ENCODE measurements around the gene GTF2E1.
"Not testable (repeated sequence)": the region's sequence is repeated elsewhere in the genome, so short reads cannot be mapped to it uniquely, and the experiment has no call there.

GTF2E1 gene

GRCh38 chr3:120775411-120775810 is 32.9 kb downstream of the GTF2E1 start:
- Histone ChIP-seq H3K79me2 (ENCODE audit: insufficient read depth, low read length) (0 out of 2 replicates have a peak, but pooled peaks cover 4% of the 10 kb centered on the region), H3K9me3 (ENCODE audit: insufficient read depth, low read length) (no peaks in the 10 kb centered on the region), H3K4me3 (ENCODE audit: insufficient read depth, low read length, poor library complexity, severe bottlenecking) (no peak overlapping the region), H3F3A (ENCODE audit: insufficient read depth) (no peaks in the 10 kb centered on the region), H3K36me3 (ENCODE audit: low read length) (peaks cover 10% of the 10 kb centered on the region; the same call in 1 of the 2 replicates), H3K9me2 (replicated peaks; ENCODE audit: insufficient read depth, low read length) (no peaks in the 10 kb centered on the region), H3K9ac (ENCODE audit: low read length) (no peak overlapping the region), H3K27ac (ENCODE audit: low read depth, low read length) (no peak overlapping the region), H2AFZ (ENCODE audit: low read depth, low read length, severe bottlenecking) (no peak overlapping the region), H4K20me1 (ENCODE audit: low read depth, low read length) (no peaks in the 10 kb centered on the region), H3K27me3 (ENCODE audit: low read length) (no peaks in the 10 kb centered on the region), H3K4me2 (ENCODE audit: low read depth, low read length, poor library complexity, severe bottlenecking) (no peak overlapping the region)
- TF ChIP-seq CTCF (IDR thresholded peaks at IDR 0.05; ENCODE audit: insufficient read depth, low read length, poor library complexity, severe bottlenecking), result no peak
- no peak for TF ChIP-seq EZH2phosphoT487 (conservative IDR thresholded peaks at IDR 0.05; ENCODE audit: low read length)

GRCh38 chr3:120778776-120779175 is 36.2 kb downstream of the GTF2E1 start:
- H3K36me3 ChIP-seq (ENCODE audit: low read length), result peaks cover 4% of the 10 kb centered on the region; the same call in 1 of the 2 replicates
- H3K27ac ChIP-seq (ENCODE audit: low read depth, low read length), result no peak overlapping the region

DNA sequence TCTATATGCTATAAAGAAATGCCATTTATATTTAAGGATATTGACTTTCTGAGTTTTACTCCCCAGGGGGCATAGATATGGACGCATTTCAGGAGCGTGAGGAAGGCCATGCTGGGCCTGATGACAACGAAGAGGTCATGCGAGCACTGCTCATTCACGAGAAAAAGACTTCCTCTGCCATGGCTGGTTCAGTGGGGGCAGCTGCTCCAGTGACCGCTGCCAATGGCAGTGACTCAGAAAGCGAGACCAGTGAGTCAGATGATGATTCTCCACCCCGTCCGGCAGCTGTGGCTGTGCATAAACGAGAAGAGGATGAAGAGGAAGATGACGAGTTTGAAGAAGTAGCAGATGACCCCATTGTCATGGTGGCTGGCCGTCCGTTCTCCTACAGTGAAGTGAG is 38.4 kb downstream of the GTF2E1 start:
- H3F3A ChIP-seq (ENCODE audit: insufficient read depth), result no peaks in the 10 kb centered on the region
- no peaks in the 10 kb centered on the region for H3K27me3 ChIP-seq (ENCODE audit: low read length)
- H3K27ac ChIP-seq (ENCODE audit: low read depth, low read length), result no peak overlapping the region
- TF ChIP-seq CTCF (IDR thresholded peaks at IDR 0.05; ENCODE audit: insufficient read depth, low read length, poor library complexity, severe bottlenecking) (no peak), EZH2phosphoT487 (conservative IDR thresholded peaks at IDR 0.05; ENCODE audit: low read length) (no peak)
- H3K36me3 ChIP-seq (ENCODE audit: low read length), result peaks cover 4% of the 10 kb centered on the region; the same call in 1 of the 2 replicates
- H3K4me2 ChIP-seq (ENCODE audit: low read depth, low read length, poor library complexity, severe bottlenecking), result no peak overlapping the region
- no peaks in the 10 kb centered on the region for H3K9me3 ChIP-seq (ENCODE audit: insufficient read depth, low read length)
- H3K9me2 ChIP-seq (replicated peaks; ENCODE audit: insufficient read depth, low read length), result no peaks in the 10 kb centered on the region
- H3K79me2 ChIP-seq (ENCODE audit: insufficient read depth, low read length), result no peaks in the 10 kb centered on the region
- no peaks in the 10 kb centered on the region for H4K20me1 ChIP-seq (ENCODE audit: low read depth, low read length)
- no peak overlapping the region for H2AFZ ChIP-seq (ENCODE audit: low read depth, low read length, severe bottlenecking)
- no peak overlapping the region for H3K9ac ChIP-seq (ENCODE audit: low read length)
- no peak overlapping the region for H3K4me3 ChIP-seq (ENCODE audit: insufficient read depth, low read length, poor library complexity, severe bottlenecking)

More at GRCh38 chr3:120778776-120779175, 36.2 kb downstream of the GTF2E1 start:
- Histone ChIP-seq H2AFZ (ENCODE audit: low read depth, low read length, severe bottlenecking) (no peak overlapping the region), H3K9me2 (replicated peaks; ENCODE audit: insufficient read depth, low read length) (no peaks in the 10 kb centered on the region), H3K27me3 (ENCODE audit: low read length) (no peaks in the 10 kb centered on the region), H3K9me3 (ENCODE audit: insufficient read depth, low read length) (no peaks in the 10 kb centered on the region), H4K20me1 (ENCODE audit: low read depth, low read length) (no peaks in the 10 kb centered on the region), H3F3A (ENCODE audit: insufficient read depth) (no peaks in the 10 kb centered on the region), H3K4me2 (ENCODE audit: low read depth, low read length, poor library complexity, severe bottlenecking) (no peak overlapping the region), H3K4me3 (ENCODE audit: insufficient read depth, low read length, poor library complexity, severe bottlenecking) (no peak overlapping the region), H3K79me2 (ENCODE audit: insufficient read depth, low read length) (no peaks in the 10 kb centered on the region), H3K9ac (ENCODE audit: low read length) (no peak overlapping the region)
- TF ChIP-seq CTCF (IDR thresholded peaks at IDR 0.05; ENCODE audit: insufficient read depth, low read length, poor library complexity, severe bottlenecking) (no peak), EZH2phosphoT487 (conservative IDR thresholded peaks at IDR 0.05; ENCODE audit: low read length) (no peak)

- not testable (repeated sequence) for H3K9me3 ChIP-seq (ENCODE audit: insufficient read depth, low read length); H3K36me3 ChIP-seq (ENCODE audit: low read length); H3K79me2 ChIP-seq (ENCODE audit: insufficient read depth, low read length); H3K9me2 ChIP-seq (replicated peaks; ENCODE audit: insufficient read depth, low read length); H3K27ac ChIP-seq (ENCODE audit: low read depth, low read length); H3K27me3 ChIP-seq (ENCODE audit: low read length); H2AFZ ChIP-seq (ENCODE audit: low read depth, low read length, severe bottlenecking); H3F3A ChIP-seq (ENCODE audit: insufficient read depth); H3K4me2 ChIP-seq (ENCODE audit: low read depth, low read length, poor library complexity, severe bottlenecking); H4K20me1 ChIP-seq (ENCODE audit: low read depth, low read length); H3K4me3 ChIP-seq (ENCODE audit: insufficient read depth, low read length, poor library complexity, severe bottlenecking); H3K9ac ChIP-seq (ENCODE audit: low read length)
Observed at GRCh38 chr3:120785832-120786231, 43.3 kb downstream of the GTF2E1 start.
